Right cardiac atrium (tissue), 5 donors: ENCODE measurements around the gene DENND5A. TPM values are rescaled to one million over a fixed set of nuclear protein-coding genes. Genes with fewer than 3 reads are reported as not detected.

Experiments used
- ATAC-seq, 2 donors: fragments of 200-7000 bp; cut with Tn5 transposase; one replicate each; pipeline versions ENCODE4 v1.8.0 to v1.9.1; 2020; ENCODE audit warnings: moderate library complexity in 2 of 2, mild to moderate bottlenecking in 1 of 2
- DNase-seq, 3 donors: peaks; one replicate each; pipeline ENCODE4 v3.0.0-alpha.2; 2020
- H3K27ac ChIP-seq: one replicate; pipeline ENCODE4 v1.5.1; 2013; ENCODE audit warnings: mild to moderate bottlenecking, low read length, control low read depth, moderate library complexity
- H3K27me3 ChIP-seq: one replicate; pipeline ENCODE4 v1.6.1; 2013; ENCODE audit not compliant: control insufficient read depth, insufficient read depth
- H3K4me1 ChIP-seq: one replicate; pipeline ENCODE4 v1.6.1; 2013; ENCODE audit warnings: low read length; ENCODE audit not compliant: control insufficient read depth, insufficient read depth
- H3K4me3 ChIP-seq: one replicate; pipeline ENCODE4 v1.5.1; 2013; ENCODE audit warnings: low read length, control low read depth
- H3K9me3 ChIP-seq: one replicate; pipeline ENCODE4 v1.6.1; 2013; ENCODE audit warnings: low read length; ENCODE audit not compliant: control insufficient read depth
- WGBS: extraction: QIAGEN DNeasy Blood & Tissue Kit; methylation state at CpG from one replicate; pipeline ENCODE4 v1.1.7; 2013; 5-methylcytosine and 5-hydroxymethylcytosine counted together
- intact Hi-C, 4 donors: fragments of 100-400 bp; cut with DNase I; formaldehyde crosslinking; loops; one replicate each; pipeline versions ENCODE4 v1.11.0 to v1.14.0; 2022 to 2023
- polyA plus RNA-seq: library from polyadenylated mRNA; stranded (reverse); fragments of 200-250 nt; gene quantifications from one replicate; pipeline ENCODE4 v1.2.3, GENCODE V29; 2013
- total RNA-seq, 4 donors: library from RNA; stranded (reverse); fragmentation: NEBNext Ultra II Directional; extraction: Animal tissue kit (Norgen Biotek cat#: 25700); gene quantifications; one replicate each; pipeline ENCODE4 v1.2.1, GENCODE V29; 2021
- donor health status: healthy with polysubstance abuse.
- donor health status: DM: no; HTN: yes; CAD: no.
- donor health status: DM: no; HTN: no; CAD: no.
- donor health status: DM: no; HTN: yes; CAD: no; lungs with severe emphysema.
- donor health status: DM: yes; HTN: yes; CAD: no.

DENND5A gene
- total and polyA plus RNA-seq, 5 donors, result 50.6 to 121 (median 88.9) TPM

DNA sequence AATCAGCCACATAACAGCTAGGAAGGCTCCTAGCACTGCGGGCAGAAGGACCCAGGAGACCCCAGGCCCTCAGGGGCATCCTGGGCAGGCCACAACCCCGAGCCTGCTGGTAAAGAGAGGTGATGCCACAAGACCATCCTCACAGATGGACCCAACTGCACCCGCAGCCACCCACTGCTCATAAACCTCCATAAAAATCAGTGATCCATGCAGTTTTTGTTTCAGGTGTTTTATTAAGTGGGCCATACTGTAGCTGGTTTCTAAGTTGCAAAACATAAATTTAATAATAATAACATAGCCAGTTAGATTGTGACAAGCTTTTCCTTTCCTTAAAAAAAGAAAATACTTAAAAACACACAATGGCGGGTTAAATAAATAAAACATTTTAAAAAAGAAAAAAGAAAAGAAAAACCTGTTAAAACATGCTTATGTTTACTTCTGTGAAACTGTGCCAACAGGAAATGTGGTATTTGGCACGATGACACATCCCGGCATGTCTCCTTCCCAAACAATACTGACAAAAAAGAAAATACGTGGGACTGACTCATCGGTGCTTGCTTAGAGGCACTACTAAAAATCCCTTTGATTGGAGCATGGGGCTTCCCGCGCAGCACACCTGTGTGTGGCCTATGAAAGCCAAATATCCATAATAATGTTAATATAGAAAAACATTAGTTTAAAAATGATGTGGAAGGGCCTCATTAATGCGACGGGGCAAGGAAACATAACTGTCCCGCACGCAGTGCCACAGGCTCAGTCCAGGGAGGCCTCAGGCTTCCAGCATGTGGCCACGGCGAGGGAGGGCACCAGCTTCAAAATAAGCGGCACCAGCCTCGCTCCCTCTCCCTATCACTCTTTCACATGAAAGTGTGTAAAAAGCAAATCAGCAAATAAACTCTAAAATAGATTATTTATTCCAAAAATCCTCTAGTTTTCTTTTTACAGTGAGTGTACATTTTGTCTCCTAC lies 126.3 kb downstream of the DENND5A start:
- 62% methylated on average over 18 of the region's 18 CpGs for WGBS
- intact Hi-C loops, result loop anchor here in 2 of 4 donors (5.0 to 10.0 kb wide), 2 partner anchors 122 to 224 kb away; partner anchors contain the start of gene AKIP1 (in 1 of the 2)
- ATAC-seq (peak; percentile 33 to 68), DNase-seq (no peak)
- Histone ChIP-seq H3K4me3 (no peak overlapping the region), H3K27ac (no peak overlapping the region), H3K27me3 (no peaks in the 10 kb centered on the region), H3K9me3 (no peaks in the 10 kb centered on the region), H3K4me1 (no peaks in the 10 kb centered on the region)

DNA sequence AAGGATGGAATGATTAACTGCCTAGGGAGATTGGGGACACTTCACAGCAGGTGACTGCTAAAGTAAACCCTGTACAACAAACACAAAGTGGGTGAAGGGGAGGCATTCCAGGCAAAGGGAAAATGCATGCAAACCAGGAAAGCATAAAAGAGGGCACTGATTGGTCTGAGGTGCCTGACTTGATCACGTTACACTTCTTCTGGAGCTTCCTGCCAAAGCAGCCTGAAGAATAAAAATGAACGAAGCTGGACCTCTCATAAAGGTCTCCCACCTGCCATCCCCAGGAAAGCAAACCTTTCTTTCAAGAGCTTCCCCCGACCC lies 127.1 kb downstream of the DENND5A start:
- DNase-seq, result no peak
- 68% methylated on average over 3 of the region's 3 CpGs for WGBS
- H3K9me3 ChIP-seq, result no peaks in the 10 kb centered on the region
- no peak overlapping the region for H3K27ac ChIP-seq
- no peaks in the 10 kb centered on the region for H3K4me1 ChIP-seq
- H3K4me3 ChIP-seq, result no peak overlapping the region
- intact Hi-C loops, result loop anchor here in 2 of 4 donors (5.0 to 10.0 kb wide), 2 partner anchors 121 to 223 kb away; partner anchors contain the start of gene AKIP1 (in 1 of the 2)
- no peaks in the 10 kb centered on the region for H3K27me3 ChIP-seq
- ATAC-seq, result no peak

DNA sequence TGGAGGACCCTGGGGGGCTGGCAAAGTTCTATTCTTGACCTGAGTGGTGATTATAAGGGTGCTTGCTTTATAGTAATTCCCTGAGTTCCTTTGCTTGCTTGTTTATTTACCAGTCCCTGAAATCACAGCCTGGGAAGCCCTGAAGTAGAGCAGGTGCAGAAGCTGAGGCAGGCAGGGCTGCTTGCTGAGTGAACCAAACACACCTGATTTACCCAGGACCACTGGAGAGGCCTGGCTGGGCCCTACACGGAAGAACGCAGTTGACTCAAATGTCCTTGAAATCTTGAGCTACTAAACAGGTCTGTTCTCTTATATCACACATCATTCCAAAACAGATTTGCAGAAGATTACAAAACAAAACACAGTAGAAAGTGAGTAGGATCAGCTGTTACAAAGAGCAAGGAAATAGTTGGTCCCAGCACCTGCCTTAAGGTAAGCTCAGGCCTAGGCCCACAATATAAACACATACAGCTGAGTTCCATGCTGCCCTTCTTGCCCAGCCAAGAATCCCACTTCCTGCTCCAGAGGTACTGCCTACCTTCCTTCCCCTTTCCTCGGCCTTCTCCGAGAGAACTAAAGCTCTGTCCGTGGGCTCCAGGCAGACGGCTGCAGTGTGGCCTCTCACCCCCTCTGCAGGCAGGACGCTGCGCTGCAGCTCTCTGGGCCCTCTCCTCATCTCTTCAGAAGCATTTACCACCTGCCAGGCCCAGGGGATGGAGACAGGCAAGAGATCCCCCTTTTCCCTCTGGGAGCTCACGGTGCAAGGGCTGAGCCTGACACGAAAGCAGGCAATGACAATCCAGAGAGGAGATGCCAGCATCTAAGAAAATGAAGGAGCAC lies 127.6 kb downstream of the DENND5A start:
- 29% methylated on average over 10 of the region's 10 CpGs for WGBS
- no peak overlapping the region for H3K27ac ChIP-seq
- DNase-seq (peak; percentile 65 to 90 (median 89)), ATAC-seq (peak; percentile 88 to 91)
- H3K9me3 ChIP-seq, result no peaks in the 10 kb centered on the region
- no peaks in the 10 kb centered on the region for H3K27me3 ChIP-seq
- intact Hi-C loops, result loop anchor here in 2 of 4 donors (5.0 to 10.0 kb wide), 2 partner anchors 120 to 223 kb away; partner anchors contain the start of gene AKIP1 (in 1 of the 2)
- H3K4me1 ChIP-seq, result no peaks in the 10 kb centered on the region
- no peak overlapping the region for H3K4me3 ChIP-seq

DNA sequence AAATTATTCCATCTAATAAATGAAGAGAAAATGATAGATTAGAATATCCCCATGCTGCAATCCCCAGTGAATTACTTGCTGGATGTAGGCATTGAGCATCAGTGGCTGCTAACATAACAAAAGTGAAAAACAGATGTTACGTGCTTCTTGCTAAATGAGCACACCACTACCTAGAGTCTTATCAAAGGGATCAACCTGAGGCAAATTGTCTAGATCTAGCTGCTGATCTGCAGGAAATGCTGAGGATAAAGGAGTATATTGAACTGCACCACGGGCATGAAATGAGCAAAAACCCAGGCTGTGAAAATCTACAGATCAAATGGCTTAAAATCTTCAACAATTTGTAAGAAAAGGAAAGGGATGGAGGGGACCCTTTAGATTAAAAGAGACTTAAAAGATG lies 128.4 kb downstream of the DENND5A start:
- WGBS, result 95% methylated on average over 2 of the region's 2 CpGs
- intact Hi-C loops, result loop anchor here in 2 of 4 donors (5.0 to 10.0 kb wide), 2 partner anchors 119 to 222 kb away; partner anchors contain the start of gene AKIP1 (in 1 of the 2)
- no peaks in the 10 kb centered on the region for H3K9me3 ChIP-seq
- H3K27me3 ChIP-seq, result no peaks in the 10 kb centered on the region
- H3K27ac ChIP-seq, result no peak overlapping the region
- H3K4me1 ChIP-seq, result no peaks in the 10 kb centered on the region
- DNase-seq (no peak), ATAC-seq (no peak)
- H3K4me3 ChIP-seq, result no peak overlapping the region

DNA sequence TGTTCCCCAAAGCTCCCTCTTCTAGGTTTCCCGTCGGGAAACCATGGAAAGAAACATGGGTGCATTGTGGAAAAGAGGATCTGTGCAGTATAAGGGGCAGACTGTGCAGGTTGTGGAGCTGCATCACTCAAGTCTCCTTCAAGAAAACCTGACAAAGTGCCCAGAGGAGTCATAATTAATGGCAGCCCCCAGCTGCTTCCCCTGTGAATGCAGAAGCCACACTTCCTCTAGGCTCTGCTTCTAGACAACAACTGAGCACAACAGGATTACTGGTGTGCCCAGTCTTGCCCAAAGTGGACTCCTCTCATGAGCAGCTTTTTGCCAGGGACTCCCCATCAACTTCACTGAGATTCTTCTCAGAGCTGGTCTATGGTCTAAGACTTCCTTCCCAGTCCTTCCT lies 131.2 kb downstream of the DENND5A start:
- no peak for DNase-seq
- Histone ChIP-seq H3K9me3 (no peaks in the 10 kb centered on the region), H3K27me3 (no peaks in the 10 kb centered on the region), H3K27ac (no peak overlapping the region), H3K4me3 (no peak overlapping the region), H3K4me1 (no peaks in the 10 kb centered on the region)
- ATAC-seq, result no peak
- WGBS, result 94% methylated on average over 2 of the region's 2 CpGs
- intact Hi-C loops, result loop anchor here in 2 of 4 donors (5.0 to 10.0 kb wide), 2 partner anchors 117 to 219 kb away; partner anchors contain the start of gene AKIP1 (in 1 of the 2)

DNA sequence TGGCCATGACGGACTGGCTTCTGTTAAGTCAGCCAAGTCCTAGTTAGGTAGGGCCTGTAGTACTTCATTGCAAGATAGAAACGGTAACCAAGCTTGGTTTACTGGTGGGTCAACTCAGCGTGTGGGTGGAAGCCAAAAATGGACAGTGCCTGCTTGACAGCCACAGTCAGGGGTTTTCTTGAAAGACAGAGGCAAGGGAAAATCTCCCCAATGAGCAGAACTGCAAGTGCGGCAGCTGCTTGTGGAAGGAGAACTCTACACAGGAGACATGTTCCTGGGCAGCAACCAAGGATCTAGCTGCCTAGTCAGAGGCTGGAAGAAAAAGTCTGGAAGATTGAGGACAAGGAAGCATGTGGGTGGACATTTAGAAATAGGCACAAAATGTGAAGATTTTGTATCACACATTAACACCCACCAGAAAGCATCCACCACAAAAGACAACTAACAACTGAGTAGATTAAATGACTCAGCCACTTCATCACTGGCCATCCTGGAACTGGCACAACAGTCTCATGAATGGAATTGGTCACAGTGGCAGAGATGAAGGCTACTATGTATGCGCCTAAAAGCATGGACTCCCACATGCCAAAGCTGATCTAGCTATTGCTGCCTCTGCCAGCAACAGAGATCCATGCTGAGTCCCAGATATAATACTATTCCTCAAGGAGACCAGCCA lies 132.8 kb downstream of the DENND5A start:
- Histone ChIP-seq H3K9me3 (no peaks in the 10 kb centered on the region), H3K27me3 (no peaks in the 10 kb centered on the region), H3K4me3 (no peak overlapping the region), H3K4me1 (no peaks in the 10 kb centered on the region), H3K27ac (no peak overlapping the region)
- DNase-seq (no peak), ATAC-seq (no peak)
- WGBS, result 92% methylated on average over 5 of the region's 5 CpGs
- intact Hi-C loops, result loop anchor here in 2 of 4 donors (5.0 to 10.0 kb wide), 2 partner anchors 115 to 218 kb away; partner anchors contain the start of gene AKIP1 (in 1 of the 2)

DNA sequence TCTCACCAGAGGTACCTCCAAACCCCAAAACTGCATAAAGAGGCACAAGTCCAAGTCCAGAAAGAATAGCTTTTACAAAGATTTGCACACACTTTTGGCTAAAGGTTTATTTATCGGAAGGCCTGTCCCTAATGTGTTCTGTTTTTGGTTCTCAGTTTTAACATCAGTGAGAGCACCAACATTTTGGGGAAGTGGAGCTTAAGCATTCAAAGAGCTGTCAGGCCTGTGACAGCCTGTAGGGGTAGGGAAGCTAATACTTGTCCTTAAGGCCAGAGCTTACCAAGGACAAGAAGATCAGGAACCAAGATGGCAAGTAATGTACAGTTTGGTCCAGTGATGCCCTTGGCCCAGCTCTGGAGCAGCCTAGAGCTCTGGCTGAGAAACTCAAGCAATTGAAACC lies 134.9 kb downstream of the DENND5A start:
- no peak for DNase-seq
- Histone ChIP-seq H3K9me3 (no peaks in the 10 kb centered on the region), H3K4me3 (no peak overlapping the region), H3K4me1 (no peaks in the 10 kb centered on the region), H3K27ac (no peak overlapping the region), H3K27me3 (no peaks in the 10 kb centered on the region)
- ATAC-seq, result no peak
- 89% methylated on average over 1 of the region's 1 CpG for WGBS
- intact Hi-C loops, result loop anchor here in 2 of 4 donors (5.0 to 10.0 kb wide), 2 partner anchors 113 to 215 kb away; partner anchors contain the start of gene AKIP1 (in 1 of the 2)

DNA sequence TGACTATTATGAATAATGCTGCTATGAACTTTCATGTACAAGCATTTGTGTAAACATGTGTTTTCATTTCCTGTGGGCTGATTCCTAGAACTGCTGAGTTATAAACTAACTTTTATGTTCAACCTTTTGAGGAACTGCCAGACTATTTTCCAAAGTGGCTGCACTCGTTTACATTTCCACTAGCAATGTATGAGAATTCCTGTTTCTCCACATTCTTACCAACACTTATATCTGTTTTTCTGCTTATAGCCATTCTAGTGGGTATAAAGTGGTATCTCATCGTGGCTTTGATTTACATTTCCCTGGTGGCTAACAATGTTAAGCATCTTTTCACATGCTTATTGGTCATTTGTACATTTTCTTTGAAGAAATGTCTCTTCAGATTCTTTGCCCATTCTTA lies 138.5 kb downstream of the DENND5A start:
- H3K4me1 ChIP-seq, result no peaks in the 10 kb centered on the region
- intact Hi-C loops, result no loop called here
- no peaks in the 10 kb centered on the region for H3K27me3 ChIP-seq
- H3K27ac ChIP-seq, result no peak overlapping the region
- no peak for ATAC-seq
- 75% methylated on average over 2 of the region's 2 CpGs for WGBS
- H3K9me3 ChIP-seq, result no peaks in the 10 kb centered on the region
- no peak overlapping the region for H3K4me3 ChIP-seq
- DNase-seq, result no peak

DNA sequence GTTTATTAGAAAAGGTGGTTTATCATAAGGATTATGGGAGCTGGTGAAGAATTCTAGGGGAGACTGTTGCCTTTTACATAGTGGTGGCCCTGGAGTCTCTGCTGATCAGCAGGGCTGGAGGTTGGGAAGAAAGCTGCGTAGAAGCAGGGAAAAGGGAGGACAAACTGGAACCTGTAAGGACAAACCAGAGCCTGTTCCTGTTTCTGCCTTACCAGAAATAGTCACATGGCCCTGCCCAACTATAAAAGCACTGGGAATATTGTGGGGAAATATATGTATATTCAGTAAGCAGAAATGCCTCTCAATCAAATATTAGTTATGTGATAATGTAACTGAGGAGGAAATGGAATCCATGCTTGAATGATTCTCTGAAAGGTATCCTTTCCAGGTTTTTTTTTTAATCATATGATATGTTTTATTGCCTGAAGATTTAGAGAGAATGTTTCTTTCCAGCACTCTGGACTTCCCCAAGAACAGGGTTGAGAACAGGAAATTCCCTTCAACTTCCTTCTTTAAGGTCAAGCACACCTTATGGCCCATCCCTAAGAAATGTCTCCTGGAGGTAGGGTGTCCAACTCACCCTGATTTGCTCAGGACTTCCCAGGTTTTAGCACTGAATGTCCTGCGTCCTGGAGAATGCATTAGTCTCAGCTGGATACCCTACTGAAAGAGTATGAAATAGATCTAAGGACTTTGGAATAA lies 139.8 kb downstream of the DENND5A start:
- ATAC-seq (no peak), DNase-seq (no peak)
- H3K4me1 ChIP-seq, result no peaks in the 10 kb centered on the region
- H3K27me3 ChIP-seq, result no peaks in the 10 kb centered on the region
- no peak overlapping the region for H3K27ac ChIP-seq
- WGBS, result 91% methylated on average over 2 of the region's 2 CpGs
- no peak overlapping the region for H3K4me3 ChIP-seq
- intact Hi-C loops, result no loop called here
- H3K9me3 ChIP-seq, result no peaks in the 10 kb centered on the region
